Activated B cell treated with CpG ODN at 0.5 μM for 24 hours (primary cell): ENCODE results near the gene CCDC6. TPM values are rescaled to one million over a fixed set of nuclear protein-coding genes. Genes with fewer than 3 reads are reported as not detected.
A peak's percentile ranks its signal among the peaks of the same experiment; 100 is the strongest.

Experiments used
- ATAC-seq: fragments of 200-7000 bp; cut with Tn5 transposase; one replicate; pipeline ENCODE4 v1.10.0; 2021; ENCODE audit warnings: low read depth, mild to moderate bottlenecking, moderate library complexity
- CTCF ChIA-PET: fragments of 350-600 bp; sonication (Branson Sonifier 250); formaldehyde crosslinking; loops from one replicate; lab custom pipeline; 2021; ENCODE audit warnings: antibody characterized with exemption; lab: Charles Lee
- POLR2A ChIA-PET: fragments of 350-600 bp; sonication (Branson Sonifier 250); formaldehyde crosslinking; loops from one replicate; lab custom pipeline; 2021; ENCODE audit warnings: antibody characterized with exemption; lab: Charles Lee
- DNase-seq: peaks from one replicate; pipeline ENCODE4 v3.0.0; 2022
- H3K27ac Mint-ChIP-seq: one replicate; pipeline ENCODE4 v1.8.0; 2020; ENCODE audit warnings: mixed read lengths
- H3K27me3 Mint-ChIP-seq: one replicate; pipeline ENCODE4 v1.8.0; 2021; ENCODE audit warnings: mixed read lengths
- H3K36me3 Mint-ChIP-seq: one replicate; pipeline ENCODE4 v1.8.0; 2021; ENCODE audit warnings: low read depth, mixed read lengths
- H3K4me1 Mint-ChIP-seq: one replicate; pipeline ENCODE4 v1.8.0; 2021; ENCODE audit warnings: mixed read lengths
- H3K4me3 Mint-ChIP-seq: one replicate; pipeline ENCODE4 v1.8.0; 2020; ENCODE audit warnings: mild to moderate bottlenecking, mixed read lengths
- H3K9me3 Mint-ChIP-seq: one replicate; pipeline ENCODE4 v1.8.0; 2020; ENCODE audit warnings: mixed read lengths
- intact Hi-C: fragments of 100-400 bp; cut with micrococcal nuclease; formaldehyde crosslinking; loops from one replicate; pipeline ENCODE4 v1.15.1; 2024
- total RNA-seq: library from RNA; stranded (reverse); gene quantifications from 2 replicates; pipeline ENCODE4 v1.2.3, GENCODE V29; 2022
- TF ChIP-seq, protein P1 (sequence below): fragments of 200-600 bp; IDR thresholded peaks from one replicate; pipeline ENCODE4 v1.8.0; 2022; ENCODE audit warnings: antibody characterized with exemption, mild to moderate bottlenecking

CCDC6 gene
- total RNA-seq, 1 donor from 2014 or later: 32.2 TPM

- Mint-ChIP-seq H3K27me3 (no peaks in the 10 kb centered on the region), H3K4me1 (peaks cover 68% of the 10 kb centered on the region), H3K4me3 (no peak overlapping the region), H3K27ac (no peak overlapping the region), H3K9me3 (no peaks in the 10 kb centered on the region), H3K36me3 (peaks cover 37% of the 10 kb centered on the region)
- intact Hi-C loops: loop anchor here (10.0 kb wide), 1 partner anchor 373 kb away; no protein-coding TSS in a partner anchor
- no peak for DNase-seq
- CTCF ChIA-PET: interaction anchor here (0.8 to 5.0 kb wide), 9 partner anchors 10 to 206 kb away, joined by 3 to 32 read pairs (median 4); partner anchors contain the start of gene CCDC6
- POLR2A ChIA-PET: interaction anchor here (2.1 kb wide), 1 partner anchor 74 kb away, joined by 12 read pairs; the partner anchor contains the start of gene CCDC6
- ATAC-seq: no peak
- TF ChIP-seq, protein P1, sequence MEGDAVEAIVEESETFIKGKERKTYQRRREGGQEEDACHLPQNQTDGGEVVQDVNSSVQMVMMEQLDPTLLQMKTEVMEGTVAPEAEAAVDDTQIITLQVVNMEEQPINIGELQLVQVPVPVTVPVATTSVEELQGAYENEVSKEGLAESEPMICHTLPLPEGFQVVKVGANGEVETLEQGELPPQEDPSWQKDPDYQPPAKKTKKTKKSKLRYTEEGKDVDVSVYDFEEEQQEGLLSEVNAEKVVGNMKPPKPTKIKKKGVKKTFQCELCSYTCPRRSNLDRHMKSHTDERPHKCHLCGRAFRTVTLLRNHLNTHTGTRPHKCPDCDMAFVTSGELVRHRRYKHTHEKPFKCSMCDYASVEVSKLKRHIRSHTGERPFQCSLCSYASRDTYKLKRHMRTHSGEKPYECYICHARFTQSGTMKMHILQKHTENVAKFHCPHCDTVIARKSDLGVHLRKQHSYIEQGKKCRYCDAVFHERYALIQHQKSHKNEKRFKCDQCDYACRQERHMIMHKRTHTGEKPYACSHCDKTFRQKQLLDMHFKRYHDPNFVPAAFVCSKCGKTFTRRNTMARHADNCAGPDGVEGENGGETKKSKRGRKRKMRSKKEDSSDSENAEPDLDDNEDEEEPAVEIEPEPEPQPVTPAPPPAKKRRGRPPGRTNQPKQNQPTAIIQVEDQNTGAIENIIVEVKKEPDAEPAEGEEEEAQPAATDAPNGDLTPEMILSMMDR: no peak
These were observed 74.5 kb downstream of the CCDC6 start for GRCh38 chr10:59831658-59832503.

GRCh38 chr10:59830601-59831259 lies 75.6 kb downstream of the CCDC6 start:
- Mint-ChIP-seq H3K27me3 (no peaks in the 10 kb centered on the region), H3K27ac (no peak overlapping the region), H3K9me3 (no peaks in the 10 kb centered on the region), H3K4me1 (peaks cover 69% of the 10 kb centered on the region), H3K36me3 (peaks cover 49% of the 10 kb centered on the region), H3K4me3 (no peak overlapping the region)
- ATAC-seq (peak; percentile 50), DNase-seq (no peak)
- intact Hi-C loops: loop anchor here (1.0 to 10.0 kb wide), 3 partner anchors 76 to 374 kb away; partner anchors contain the start of gene CCDC6
- TF ChIP-seq, protein P1: peak; percentile 21
- ChIA-PET CTCF (interaction anchor here (0.6 to 5.0 kb wide), 22 partner anchors 8 to 373 kb away, joined by 3 to 32 read pairs (median 3); partner anchors contain the start of gene CCDC6), POLR2A (interaction anchor here (2.1 kb wide), 1 partner anchor 76 kb away, joined by 12 read pairs; the partner anchor contains the start of gene CCDC6)

- POLR2A ChIA-PET: no interaction called here
- CTCF ChIA-PET: interaction anchor here (1.4 kb wide), 1 partner anchor 77 kb away, joined by 6 read pairs; the partner anchor contains the start of gene CCDC6
- Mint-ChIP-seq H3K36me3 (peaks cover 56% of the 10 kb centered on the region), H3K27ac (no peak overlapping the region), H3K4me3 (no peak overlapping the region), H3K9me3 (no peaks in the 10 kb centered on the region), H3K27me3 (no peaks in the 10 kb centered on the region), H3K4me1 (peaks cover 58% of the 10 kb centered on the region)
- TF ChIP-seq, protein P1: no peak
- ATAC-seq (no peak), DNase-seq (no peak)
- intact Hi-C loops: no loop called here
These were observed 76.8 kb downstream of the CCDC6 start for GRCh38 chr10:59829601-59830000.

GRCh38 chr10:59829024-59829423 lies 77.3 kb downstream of the CCDC6 start:
- no peak for ATAC-seq
- ChIA-PET CTCF (interaction anchor here (1.4 kb wide), 3 partner anchors 21 to 206 kb away, joined by 3 to 6 read pairs (median 4); partner anchors contain the start of gene CCDC6), POLR2A (no interaction called here)
- TF ChIP-seq, protein P1: no peak
- Mint-ChIP-seq H3K9me3 (no peaks in the 10 kb centered on the region), H3K4me1 (peaks cover 52% of the 10 kb centered on the region), H3K27ac (no peak overlapping the region), H3K4me3 (no peak overlapping the region), H3K27me3 (no peaks in the 10 kb centered on the region), H3K36me3 (peaks cover 62% of the 10 kb centered on the region)
- intact Hi-C loops: no loop called here
- no peak for DNase-seq
